HG03095 (cell line): ENCODE data around the gene ASTN2.
"Not testable (repeated sequence)": the region's sequence is repeated elsewhere in the genome, so short reads cannot be mapped to it uniquely, and the experiment has no call there.

Experiments
- ATAC-seq: cut with Tn5 transposase; IDR thresholded peaks from one replicate; pipeline ENCODE4 v1.9.1; 2021; ENCODE audit warnings: moderate library complexity; ENCODE audit not compliant: unreplicated experiment

The ASTN2 gene

GRCh38 chr9:117081641-117082317, 333.1 kb downstream of the ASTN2 start:
- no peak for ATAC-seq

GRCh38 chr9:117080765-117081390, 334.0 kb downstream of the ASTN2 start:
- ATAC-seq: no peak

- no peak for ATAC-seq
Observed at GRCh38 chr9:117076571-117077290, 338.1 kb downstream of the ASTN2 start.

- ATAC-seq: no peak
Observed at GRCh38 chr9:117075636-117076035, 339.2 kb downstream of the ASTN2 start.

- ATAC-seq: no peak
Observed at GRCh38 chr9:117074784-117075520, 339.9 kb downstream of the ASTN2 start.

GRCh38 chr9:117074342-117074662, 340.6 kb downstream of the ASTN2 start:
- ATAC-seq: no peak

- no peak for ATAC-seq
Observed at GRCh38 chr9:117073539-117074341, 341.1 kb downstream of the ASTN2 start.

GRCh38 chr9:117073071-117073470, 341.8 kb downstream of the ASTN2 start:
- no peak for ATAC-seq

- no peak for ATAC-seq
Observed at GRCh38 chr9:117072216-117072615, 342.6 kb downstream of the ASTN2 start.

- ATAC-seq: not testable (repeated sequence)
Observed at GRCh38 chr9:117071673-117072207, 343.1 kb downstream of the ASTN2 start.

GRCh38 chr9:117063721-117064471, 351.0 kb downstream of the ASTN2 start:
- ATAC-seq: no peak

GRCh38 chr9:117060963-117061362, 353.9 kb downstream of the ASTN2 start:
- ATAC-seq: no peak

GRCh38 chr9:117050007-117050406, 364.9 kb downstream of the ASTN2 start:
- no peak for ATAC-seq

- ATAC-seq: peak; percentile 86
Observed at GRCh38 chr9:117046666-117047327, 368.1 kb downstream of the ASTN2 start.

- no peak for ATAC-seq
Observed at GRCh38 chr9:117044241-117044640, 370.6 kb downstream of the ASTN2 start.

GRCh38 chr9:117043159-117043558, 371.7 kb downstream of the ASTN2 start:
- ATAC-seq: no peak

- ATAC-seq: no peak
Observed at GRCh38 chr9:117035546-117035945, 379.3 kb downstream of the ASTN2 start.

- ATAC-seq: no peak
Observed at GRCh38 chr9:117034866-117035265, 380.0 kb downstream of the ASTN2 start.

- no peak for ATAC-seq
Observed at GRCh38 chr9:117030254-117030768, 384.5 kb downstream of the ASTN2 start.
